Transverse colon (tissue), 4 donors: Measurements from ENCODE around the gene NLE1. TPM values are rescaled to one million over a fixed set of nuclear protein-coding genes. Genes with fewer than 3 reads are reported as not detected.
A peak's percentile ranks its signal among the peaks of the same experiment; 100 is the strongest.

Source experiments
- DNase-seq: peaks from one replicate; pipeline ENCODE4 v3.0.0-alpha.2; 2019
- H3K27ac ChIP-seq, 4 donors: fragments of 200-600 bp; sonication (generic); 2 replicates each; pipeline ENCODE4 v1.5.1; 2016 to 2018; ENCODE audit warnings: inconsistent platforms in 4 of 4
- H3K27me3 ChIP-seq: fragments of 200-600 bp; sonication (generic); 2 replicates; pipeline ENCODE4 v1.5.1; 2017; ENCODE audit warnings: inconsistent platforms
- H3K36me3 ChIP-seq, 4 donors: fragments of 200-600 bp; sonication (generic); 2 replicates each; pipeline ENCODE4 v1.5.1; 2017 to 2019; ENCODE audit warnings: inconsistent platforms in 4 of 4
- H3K4me1 ChIP-seq, 4 donors: fragments of 200-600 bp; sonication (generic); 2 replicates each; pipeline ENCODE4 v1.5.1; 2017 to 2020; ENCODE audit warnings: inconsistent platforms in 4 of 4
- H3K4me3 ChIP-seq, 4 donors: fragments of 200-600 bp; sonication (generic); 1 replicate in 1 of 4; 2 replicates in 3 of 4; pipeline versions ENCODE4 v1.5.1 to v1.6.1; 2017 to 2019; ENCODE audit warnings: inconsistent platforms in 4 of 4
- H3K9me3 ChIP-seq, 2 donors: fragments of 200-600 bp; sonication (generic); 2 replicates each; pipeline ENCODE4 v1.5.1; 2017 to 2019; ENCODE audit warnings: inconsistent platforms in 2 of 2
- CTCF ChIP-seq, 5 experiments: fragments of 200-600 bp in 3 of 5; fragments of 450-650 bp in 2 of 5; sonication (generic) in 3 of 5; IDR thresholded peaks; 1 replicate in 2 of 5; 2 replicates in 3 of 5; pipeline ENCODE4 v1.5.1; 2016 to 2017; ENCODE audit warnings: antibody characterized with exemption in 5 of 5, inconsistent platforms in 3 of 5, mild to moderate bottlenecking in 2 of 5, moderate library complexity in 1 of 5
- EP300 ChIP-seq: sonication (generic); formaldehyde crosslinking; IDR thresholded peaks from one replicate; pipeline ENCODE4 v1.6.1; 2017; ENCODE audit warnings: antibody characterized with exemption, low read depth
- POLR2A ChIP-seq: fragments of 450-650 bp; IDR thresholded peaks from one replicate; pipeline ENCODE4 v1.6.1; 2016; ENCODE audit warnings: antibody characterized with exemption, mild to moderate bottlenecking, moderate library complexity
- POLR2AphosphoS5 ChIP-seq, 3 donors: sonication (generic); formaldehyde crosslinking; IDR thresholded peaks; one replicate each; pipeline ENCODE4 v1.6.1; 2016; ENCODE audit warnings: antibody characterized with exemption in 3 of 3
- WGBS, 2 donors: methylation state at CpG; one replicate each; pipeline ENCODE4 v1.1.5; 2018; ENCODE audit warnings: low coverage in 1 of 2; 5-methylcytosine and 5-hydroxymethylcytosine counted together
- in situ Hi-C, 4 donors: fragments of 200-750 bp; cut with MboI; loops; one replicate each; pipeline versions ENCODE4 v1.15.0 to v1.15.1; 2017; ENCODE audit warnings: low sequenced_read_pairs in 3 of 4, low pct_ligation_motif_present in 1 of 4, low pct_unique_long_range_greater_than_20kb in 1 of 4
- intact Hi-C: fragments of 100-400 bp; cut with DNase I; formaldehyde crosslinking; loops from one replicate; pipeline ENCODE4 v1.15.1; 2023; ENCODE audit warnings: low total_unique reads
- total RNA-seq, 4 donors: library from RNA; depleted of rRNA; stranded (reverse); fragments of >200 nt; gene quantifications; one replicate each; pipeline ENCODE4 v1.1.0, GENCODE V29; 2016

NLE1 gene
- total RNA-seq, 4 donors from 2014 or later = 4.0 to 13.2 (median 6.9) TPM

GRCh38 chr17:35142467-35142796 is 329 bp upstream of the NLE1 start:
- H3K4me1 ChIP-seq = peaks cover 0 to 18% (median 13%) of the 10 kb centered on the region in 4 donors
- WGBS, 2 donors = 69% methylated on average over 8 of the region's 8 CpGs; no CpG with 5 or more reads in 1 of the 2 donors
- peak overlapping the region in 3 of 4 donors; percentile 76 to 91 (median 81) for H3K4me3 ChIP-seq
- no peak for DNase-seq
- H3K27me3 ChIP-seq = no peaks in the 10 kb centered on the region
- no peaks in the 10 kb centered on the region for H3K36me3 ChIP-seq
- no peaks in the 10 kb centered on the region for H3K9me3 ChIP-seq
- in situ Hi-C loops (loop anchor here in 1 of 4 donors (25.0 kb wide), 3 partner anchors 555 to 730 kb away; partner anchors contain the start of genes RASL10B and TMEM132E), intact Hi-C loops (no loop called here)
- no peak overlapping the region for H3K27ac ChIP-seq
- no peak for TF ChIP-seq POLR2AphosphoS5 (IDR thresholded peaks at IDR 0.05)
- TF ChIP-seq CTCF (IDR thresholded peaks at IDR 0.05) = peak in 1 of 5 experiments; percentile 4
- no peak for TF ChIP-seq EP300

- 83 to 97% methylated on average over 1 to 6 of the region's 6 CpGs for WGBS, 2 donors
- no peaks in the 10 kb centered on the region for H3K9me3 ChIP-seq
- in situ Hi-C loops (loop anchor here in 1 of 4 donors (25.0 kb wide), 3 partner anchors 551 to 726 kb away; partner anchors contain the start of genes RASL10B and TMEM132E), intact Hi-C loops (no loop called here)
- peaks cover 0 to 17% (median 6%) of the 10 kb centered on the region in 4 donors for H3K36me3 ChIP-seq
- no peaks in the 10 kb centered on the region for H3K27me3 ChIP-seq
- H3K4me3 ChIP-seq = no peak overlapping the region
- no peak for TF ChIP-seq POLR2A
- TF ChIP-seq EP300 = no peak
- TF ChIP-seq POLR2AphosphoS5 (IDR thresholded peaks at IDR 0.05) = no peak
- TF ChIP-seq CTCF (IDR thresholded peaks at IDR 0.05) = no peak
- peaks cover 0 to 18% (median 13%) of the 10 kb centered on the region in 4 donors for H3K4me1 ChIP-seq
- no peak overlapping the region for H3K27ac ChIP-seq
- no peak for DNase-seq
Measured at GRCh38 chr17:35138218-35138617, 3.9 kb downstream of the NLE1 start.

GRCh38 chr17:35135322-35135721 is 6.8 kb downstream of the NLE1 start:
- in situ Hi-C loops (loop anchor here in 1 of 4 donors (25.0 kb wide), 3 partner anchors 548 to 723 kb away; partner anchors contain the start of genes RASL10B and TMEM132E), intact Hi-C loops (no loop called here)
- WGBS, 2 donors = 87 to 100% methylated on average over 3 to 6 of the region's 6 CpGs
- Histone ChIP-seq H3K36me3 (peaks cover 0 to 17% (median 6%) of the 10 kb centered on the region in 4 donors), H3K4me3 (no peak overlapping the region), H3K27me3 (no peaks in the 10 kb centered on the region), H3K27ac (no peak overlapping the region), H3K9me3 (no peaks in the 10 kb centered on the region), H3K4me1 (peaks cover 0 to 2% (median 0%) of the 10 kb centered on the region in 4 donors)
- no peak for DNase-seq
- TF ChIP-seq CTCF (IDR thresholded peaks at IDR 0.05) (no peak), POLR2A (no peak), EP300 (no peak), POLR2AphosphoS5 (IDR thresholded peaks at IDR 0.05) (no peak)

DNA sequence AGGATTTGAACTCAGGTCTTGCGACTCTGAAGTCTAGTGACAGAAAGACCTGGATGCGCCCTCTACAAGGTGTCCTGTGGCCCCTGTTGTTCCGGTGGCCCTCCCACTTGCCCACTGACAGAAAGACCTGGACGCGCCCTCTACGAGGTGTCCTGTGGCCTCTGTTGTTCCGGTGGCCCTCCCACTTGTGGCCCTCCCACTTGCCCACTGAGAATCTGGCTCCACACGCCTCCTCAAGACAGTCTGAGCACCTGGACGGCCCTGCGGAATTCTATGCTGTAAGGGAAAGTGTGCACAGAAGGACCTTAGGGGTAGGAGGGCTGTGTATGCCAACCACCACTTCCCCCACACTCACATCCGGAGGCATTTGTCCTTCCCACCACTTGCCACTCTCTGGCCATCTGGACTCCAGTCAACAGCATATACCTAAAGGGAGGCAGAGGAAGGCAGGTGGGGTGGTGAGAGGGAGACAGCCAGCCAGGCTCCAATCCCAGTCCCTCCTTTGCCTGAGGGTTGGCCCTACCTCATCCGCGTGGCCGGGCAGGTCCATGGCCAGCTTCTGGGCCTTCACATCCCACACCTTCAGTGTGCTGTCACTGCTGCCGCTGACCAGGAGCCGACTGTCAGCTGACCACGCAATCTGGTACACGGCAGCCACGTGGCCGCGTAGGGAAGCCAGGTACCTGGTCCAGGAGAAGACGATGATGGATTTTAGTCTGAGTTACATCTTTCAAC is 9.1 kb downstream of the NLE1 start:
- Histone ChIP-seq H3K27me3 (no peaks in the 10 kb centered on the region), H3K4me1 (no peaks in the 10 kb centered on the region), H3K36me3 (peaks cover 0 to 17% (median 6%) of the 10 kb centered on the region in 4 donors), H3K4me3 (no peak overlapping the region), H3K27ac (no peak overlapping the region), H3K9me3 (no peaks in the 10 kb centered on the region)
- WGBS, 2 donors = 80 to 89% methylated on average over 1 to 22 of the region's 22 CpGs
- in situ Hi-C loops = loop anchor here in 1 of 4 donors (25.0 kb wide), 3 partner anchors 546 to 721 kb away; partner anchors contain the start of genes RASL10B and TMEM132E
- DNase-seq = no peak
- TF ChIP-seq CTCF (IDR thresholded peaks at IDR 0.05) (no peak), POLR2A (no peak), EP300 (no peak), POLR2AphosphoS5 (IDR thresholded peaks at IDR 0.05) (no peak)
- intact Hi-C loops = no loop called here
